ENCODE data around the gene YPEL1. TPM values are rescaled to one million over a fixed set of nuclear protein-coding genes. Genes with fewer than 3 reads are reported as not detected.

The YPEL1 gene
- total and polyA plus RNA-seq, 2 of the 8 experiments (the other 6 are each of a cell fraction or from before 2014, with no cell fraction given), result 6.0 to 6.7 TPM

DNA sequence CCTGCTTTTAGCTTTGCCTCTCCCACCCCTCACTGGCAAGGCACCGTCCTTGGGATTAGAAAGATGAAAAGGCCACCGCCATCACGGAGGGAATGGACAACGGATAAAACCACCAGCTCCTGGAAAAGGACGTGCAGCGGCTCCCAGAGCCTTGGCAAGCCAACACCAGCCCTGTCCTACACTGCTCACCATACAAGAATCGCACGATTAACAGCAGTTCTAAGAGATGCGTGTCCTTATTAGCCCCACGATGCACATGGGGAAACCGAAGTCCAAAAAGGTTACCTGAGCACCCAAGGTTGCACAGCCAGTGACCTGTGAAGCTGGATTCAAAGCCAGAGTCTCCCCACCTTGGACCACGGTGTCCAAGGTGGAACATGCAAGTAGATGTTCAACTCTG lies 7.3 kb downstream of the YPEL1 start:
- no peak for FAIRE-seq
- no peak overlapping the region for H3K4me3 ChIP-seq (ENCODE audit: extremely low read depth in 1 of 4, insufficient read depth in 2 of 4, low read depth in 3 of 4, low read length in 4 of 4)
- POLR2A ChIA-PET (ENCODE audit: partially characterized antibody), result interaction anchor here (0.5 kb wide), 1 partner anchor 18 kb away, joined by 3 read pairs; no protein-coding TSS in a partner anchor
- no peak overlapping the region for H2BK15ac ChIP-seq (ENCODE audit: low read length)
- no peaks in the 10 kb centered on the region for H3K27me3 ChIP-seq (replicated peaks in 1 of 4; ENCODE audit: control insufficient read depth in 3 of 4, extremely low read depth in 1 of 4, insufficient read depth in 3 of 4, low read length in 3 of 4)
- H4K5ac ChIP-seq (ENCODE audit: insufficient read length, low read depth, low read length), result no peak overlapping the region
- H3K4me2 ChIP-seq (ENCODE audit: insufficient read depth in 1 of 2, low read depth in 2 of 2, low read length in 2 of 2), result no peak overlapping the region
- H4K20me1 ChIP-seq (replicated peaks in 1 of 2; ENCODE audit: control insufficient read depth in 1 of 2, insufficient read depth in 2 of 2, low read length in 2 of 2), result peaks cover 10 to 11% of the 10 kb centered on the region in 2 experiments
- H3K27ac ChIP-seq (ENCODE audit: low read depth, low read length), result no peak overlapping the region
- no peak overlapping the region for H3K4ac ChIP-seq (replicated peaks; ENCODE audit: insufficient read length, low read depth, low read length)
- H2AFZ ChIP-seq (ENCODE audit: low read length), result no peak overlapping the region
- no peak overlapping the region for H2AK5ac ChIP-seq (ENCODE audit: low read depth, low read length)
- no peak overlapping the region for H2BK5ac ChIP-seq (ENCODE audit: low read depth, low read length)
- no peak for DNase-seq (ENCODE audit: low read depth in 1 of 2, low spot score in 2 of 2)
- H3K23ac ChIP-seq (ENCODE audit: insufficient read length), result no peak overlapping the region
- H3K9me3 ChIP-seq (ENCODE audit: insufficient read depth in 2 of 2, low read depth in 1 of 2, low read length in 1 of 2), result no peaks in the 10 kb centered on the region
- WGBS, 2 experiments (ENCODE audit: extremely low coverage in 1 of 2, insufficient coverage in 1 of 2, insufficient read length in 1 of 2, insufficient replicate concordance in 2 of 2, low coverage in 1 of 2, low lambda C conversion rate in 2 of 2, missing lambda C conversion rate in 1 of 2), result 78% methylated on average over 12 of the region's 12 CpGs; no CpG with 5 or more reads in 1 of the 2 experiments
- no peak overlapping the region for H2BK12ac ChIP-seq (ENCODE audit: low read depth, low read length)
- no peak overlapping the region for H2BK20ac ChIP-seq (ENCODE audit: low read length)
- no peaks in the 10 kb centered on the region for H3K79me1 ChIP-seq (ENCODE audit: low read depth, low read length)
- CTCF ChIA-PET (ENCODE audit: partially characterized antibody), result interaction anchor here (0.5 to 5.8 kb wide), 6 partner anchors 12 to 210 kb away, joined by 3 to 45 read pairs (median 3); no protein-coding TSS in a partner anchor
- H4K8ac ChIP-seq (ENCODE audit: extremely low read depth, insufficient read depth, low read length), result no peak overlapping the region
- H3K79me2 ChIP-seq (ENCODE audit: control insufficient read depth in 1 of 2, insufficient read depth in 2 of 2, low read length in 2 of 2), result no peaks in the 10 kb centered on the region
- no peak overlapping the region for H3K14ac ChIP-seq (ENCODE audit: insufficient read length)
- H3K56ac ChIP-seq (replicated peaks; ENCODE audit: insufficient read length, low read depth, low read length), result no peak overlapping the region
- no peak overlapping the region for H2BK120ac ChIP-seq (replicated peaks; ENCODE audit: low read depth, low read length)
- no peaks in the 10 kb centered on the region for H3K23me2 ChIP-seq (ENCODE audit: low read depth, low read length)
- H3K18ac ChIP-seq (ENCODE audit: extremely low read depth, low read length), result no peak overlapping the region
- H4K91ac ChIP-seq (replicated peaks; ENCODE audit: insufficient read length, low read length), result no peak overlapping the region
- H3K9ac ChIP-seq (replicated peaks in 1 of 4; ENCODE audit: extremely low read depth in 1 of 4, low read depth in 3 of 4, low read length in 3 of 4), result no peak overlapping the region
- H3K36me3 ChIP-seq (ENCODE audit: control insufficient read depth in 2 of 4, insufficient read depth in 4 of 4, low read length in 3 of 4), result no peaks in the 10 kb centered on the region
- H3K4me1 ChIP-seq (replicated peaks in 1 of 4; ENCODE audit: control insufficient read depth in 3 of 4, insufficient read depth in 4 of 4, low read length in 3 of 4), result peaks cover 3 to 5% (median 4%) of the 10 kb centered on the region in 4 experiments; a peak in 6 of 7 replicates
- TF ChIP-seq E2F6 (IDR thresholded peaks at IDR 0.05) (no peak), SP1 (IDR thresholded peaks at IDR 0.05; ENCODE audit: low read depth, low read length) (no peak), TCF12 (IDR thresholded peaks at IDR 0.05; ENCODE audit: low read depth, low read length) (no peak), EZH2 (IDR thresholded peaks at IDR 0.05; ENCODE audit: low read depth, low read length, severe bottlenecking) (no peak), CHD2 (IDR thresholded peaks at IDR 0.05; ENCODE audit: low read length) (no peak), SIN3A (conservative IDR thresholded peaks at IDR 0.05 in 1 of 2, IDR thresholded peaks at IDR 0.05 in 1 of 2; ENCODE audit: low read depth in 1 of 2, low read length in 2 of 2) (no peak), ATF3 (IDR thresholded peaks at IDR 0.05; ENCODE audit: insufficient read depth, low read depth, low read length) (no peak), MAFK (IDR thresholded peaks at IDR 0.05; ENCODE audit: low read depth, low read length) (no peak), ATF2 (IDR thresholded peaks at IDR 0.05; ENCODE audit: low read length) (no peak), PHF8 (conservative IDR thresholded peaks at IDR 0.05; ENCODE audit: low read depth, low read length) (no peak), POLR2A (IDR thresholded peaks at IDR 0.05; ENCODE audit: control extremely low read depth in 1 of 2, low read depth in 2 of 2, low read length in 2 of 2) (no peak), SIRT6 (IDR thresholded peaks at IDR 0.05; ENCODE audit: low read length) (no peak)

All from H1 (cell line).